Measurements from ENCODE around the gene F2RL1. TPM values are rescaled to one million over a fixed set of nuclear protein-coding genes. Genes with fewer than 3 reads are reported as not detected.

Gene F2RL1
- total RNA-seq, 1 donor from 2014 or later: 8.0 TPM

- no peak for ATAC-seq
- TF ChIP-seq CTCF (IDR thresholded peaks at IDR 0.05): no peak
- Histone ChIP-seq H3K4me1 (peaks cover 4% of the 10 kb centered on the region), H3K4me3 (no peak overlapping the region), H3K27me3 (no peaks in the 10 kb centered on the region), H3K9me3 (no peaks in the 10 kb centered on the region), H3K27ac (no peak overlapping the region), H3K36me3 (no peaks in the 10 kb centered on the region)
- intact Hi-C loops (cut with DNase I): no loop called here
- DNase-seq: no peak
Observed at GRCh38 chr5:76801159-76801802, 17.5 kb upstream of the F2RL1 start.

GRCh38 chr5:76801803-76802195, 17.0 kb upstream of the F2RL1 start:
- Histone ChIP-seq H3K9me3 (no peaks in the 10 kb centered on the region), H3K27ac (no peak overlapping the region), H3K4me1 (peaks cover 4% of the 10 kb centered on the region), H3K36me3 (no peaks in the 10 kb centered on the region), H3K27me3 (no peaks in the 10 kb centered on the region), H3K4me3 (no peak overlapping the region)
- TF ChIP-seq CTCF (IDR thresholded peaks at IDR 0.05): no peak
- ATAC-seq (no peak), DNase-seq (no peak)
- intact Hi-C loops (cut with DNase I): no loop called here

GRCh38 chr5:76804266-76804665, 14.6 kb upstream of the F2RL1 start:
- Histone ChIP-seq H3K36me3 (no peaks in the 10 kb centered on the region), H3K27me3 (no peaks in the 10 kb centered on the region), H3K4me3 (no peak overlapping the region), H3K27ac (no peak overlapping the region), H3K4me1 (peaks cover 4% of the 10 kb centered on the region), H3K9me3 (no peaks in the 10 kb centered on the region)
- peak; percentile 33 for DNase-seq
- intact Hi-C loops (cut with DNase I): no loop called here
- no peak for ATAC-seq
- no peak for TF ChIP-seq CTCF (IDR thresholded peaks at IDR 0.05)

DNA sequence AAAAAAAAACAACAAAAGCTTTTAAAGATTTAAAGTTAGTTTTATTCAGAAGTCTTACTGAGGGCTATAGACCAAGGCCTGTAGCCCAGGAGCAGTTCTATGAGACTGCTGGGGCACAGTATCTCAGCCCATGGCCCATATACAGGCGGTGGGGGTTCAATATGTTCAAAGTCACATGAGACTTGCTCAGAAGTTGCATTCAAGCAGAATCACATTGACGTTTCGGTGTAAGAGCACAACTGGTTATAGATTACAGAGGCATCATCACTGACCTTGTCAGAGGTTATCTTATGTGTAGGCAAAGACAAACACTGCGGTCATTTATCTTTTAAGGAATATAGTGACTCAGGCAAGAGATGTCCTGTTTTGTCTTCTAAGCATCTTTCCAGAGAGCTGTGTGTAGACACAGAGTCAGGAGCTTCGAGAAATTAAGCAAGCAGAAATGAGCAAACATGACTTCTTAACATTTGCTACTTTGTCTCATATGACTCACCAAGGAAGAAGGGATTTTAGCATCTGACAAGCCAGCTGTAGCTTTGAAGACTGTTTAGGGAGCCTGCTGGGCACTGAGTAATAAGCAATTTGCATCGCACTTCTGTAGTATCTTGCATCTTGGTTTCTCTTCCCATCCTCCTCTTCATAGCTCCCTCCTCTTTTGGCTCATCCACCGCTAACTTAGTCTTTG, 12.9 kb upstream of the F2RL1 start:
- no peak for ATAC-seq
- no peaks in the 10 kb centered on the region for H3K9me3 ChIP-seq

DNA sequence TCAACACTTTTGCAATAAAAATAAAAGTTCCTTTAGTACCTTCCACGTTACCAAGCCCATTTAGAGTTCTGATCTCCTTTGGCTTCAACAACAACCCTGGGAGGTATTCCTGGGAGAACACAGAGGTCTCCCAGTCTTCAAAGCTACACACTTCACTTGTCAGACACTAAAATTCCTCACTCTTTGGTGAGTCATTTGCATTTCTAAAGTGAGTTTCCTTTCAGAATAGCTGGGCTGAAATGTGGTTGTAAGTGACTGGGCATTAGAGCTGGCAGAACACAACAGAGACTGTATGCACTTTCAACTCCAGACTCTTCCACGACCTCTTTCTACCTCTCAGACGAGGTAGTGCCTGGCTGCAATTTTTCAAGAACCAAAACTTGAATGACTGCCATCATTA, 11.5 kb upstream of the F2RL1 start:
- DNase-seq: no peak
- no peak for ATAC-seq
- Histone ChIP-seq H3K4me3 (no peak overlapping the region), H3K9me3 (no peaks in the 10 kb centered on the region), H3K36me3 (no peaks in the 10 kb centered on the region), H3K27ac (no peak overlapping the region), H3K27me3 (no peaks in the 10 kb centered on the region), H3K4me1 (no peaks in the 10 kb centered on the region)
- TF ChIP-seq CTCF (IDR thresholded peaks at IDR 0.05): no peak
- intact Hi-C loops (cut with DNase I): no loop called here

More for the DNA sequence above, 12.9 kb upstream of the F2RL1 start:
- TF ChIP-seq CTCF (IDR thresholded peaks at IDR 0.05): no peak
- Histone ChIP-seq H3K27me3 (no peaks in the 10 kb centered on the region), H3K4me3 (no peak overlapping the region), H3K27ac (no peak overlapping the region), H3K4me1 (peaks cover 4% of the 10 kb centered on the region), H3K36me3 (no peaks in the 10 kb centered on the region)
- DNase-seq: no peak
- intact Hi-C loops (cut with DNase I): no loop called here
